Skeletal muscle tissue (tissue), 4 donors: Measurements from ENCODE around the gene KATNB1. TPM values are rescaled to one million over a fixed set of nuclear protein-coding genes. Genes with fewer than 3 reads are reported as not detected.

Experiments used
- H3K27ac ChIP-seq: one replicate; pipeline ENCODE4 v1.7.0; 2013; ENCODE audit warnings: mild to moderate bottlenecking, low read depth, low read length, inconsistent platforms
- H3K27me3 ChIP-seq, 3 donors: one replicate each; pipeline ENCODE4 v1.7.0; 2013; ENCODE audit warnings: low read length in 3 of 3; ENCODE audit not compliant: control insufficient read depth in 3 of 3, insufficient read depth in 3 of 3
- H3K36me3 ChIP-seq, 3 donors: one replicate each; pipeline ENCODE4 v1.7.0; 2013; ENCODE audit warnings: low read length in 3 of 3; ENCODE audit not compliant: control insufficient read depth in 3 of 3, insufficient read depth in 3 of 3
- H3K4me1 ChIP-seq, 3 donors: one replicate each; pipeline ENCODE4 v1.7.0; 2013; ENCODE audit warnings: low read length in 3 of 3, mild to moderate bottlenecking in 3 of 3; ENCODE audit not compliant: control insufficient read depth in 3 of 3, insufficient read depth in 3 of 3
- H3K4me3 ChIP-seq, 3 donors: one replicate each; pipeline ENCODE4 v1.7.0; 2013; ENCODE audit warnings: low read length in 3 of 3
- H3K9ac ChIP-seq, 3 donors: one replicate each; pipeline ENCODE4 v1.7.0; 2013; ENCODE audit warnings: low read length in 3 of 3, mild to moderate bottlenecking in 3 of 3, moderate library complexity in 2 of 3, low read depth in 1 of 3
- H3K9me3 ChIP-seq, 3 donors: one replicate each; pipeline ENCODE4 v1.7.0; 2013; ENCODE audit warnings: low read length in 3 of 3; ENCODE audit not compliant: control insufficient read depth in 3 of 3
- total RNA-seq: library from RNA; depleted of rRNA; stranded (reverse); fragments of >200 nt; gene quantifications from one replicate; pipeline ENCODE4 v1.2.3, GENCODE V29; 2014
- donor health status: Osteomylitis.

The KATNB1 gene
- total RNA-seq = 24.0 TPM

GRCh38 chr16:57735755-57736418 is at the start of gene KATNB1:
KATNB1 (plus strand) TSS chr16:57735770; CDS start chr16:57737244, 1,474 bp downstream.
- H3K9me3 ChIP-seq = no peaks in the 10 kb centered on the region
- H3K27ac ChIP-seq = peak within 1 kb of the TSS; percentile 86
- H3K4me3 ChIP-seq = peak within 1 kb of the TSS; percentile 92 to 99 (median 99)
- H3K36me3 ChIP-seq = peaks cover 0 to 3% (median 0%) of the 10 kb centered on the region in 3 donors
- H3K4me1 ChIP-seq = peaks cover 17 to 22% (median 19%) of the 10 kb centered on the region in 3 donors
- H3K27me3 ChIP-seq = no peaks in the 10 kb centered on the region
- peak within 1 kb of the TSS; percentile 89 to 98 (median 96) for H3K9ac ChIP-seq

- Histone ChIP-seq H3K27me3 (peaks cover 0 to 26% (median 10%) of the 10 kb centered on the region in 3 donors), H3K9ac (no peak overlapping the region), H3K36me3 (no peaks in the 10 kb centered on the region), H3K4me1 (no peaks in the 10 kb centered on the region), H3K4me3 (no peak overlapping the region), H3K27ac (no peak overlapping the region), H3K9me3 (no peaks in the 10 kb centered on the region)
Measured at GRCh38 chr16:57686577-57686976, 49.0 kb upstream of the KATNB1 start.

GRCh38 chr16:57687363-57687929 is 48.1 kb upstream of the KATNB1 start:
- Histone ChIP-seq H3K9me3 (no peaks in the 10 kb centered on the region), H3K36me3 (no peaks in the 10 kb centered on the region), H3K4me3 (no peak overlapping the region), H3K27ac (no peak overlapping the region), H3K27me3 (peaks cover 0 to 31% (median 10%) of the 10 kb centered on the region in 3 donors), H3K9ac (no peak overlapping the region), H3K4me1 (no peaks in the 10 kb centered on the region)

GRCh38 chr16:57688487-57688986 is 47.0 kb upstream of the KATNB1 start:
- Histone ChIP-seq H3K4me3 (no peak overlapping the region), H3K4me1 (no peaks in the 10 kb centered on the region), H3K36me3 (no peaks in the 10 kb centered on the region), H3K27ac (no peak overlapping the region), H3K9ac (no peak overlapping the region), H3K9me3 (no peaks in the 10 kb centered on the region), H3K27me3 (peaks cover 0 to 31% (median 10%) of the 10 kb centered on the region in 3 donors)

- Histone ChIP-seq H3K36me3 (no peaks in the 10 kb centered on the region), H3K4me3 (no peak overlapping the region), H3K9me3 (no peaks in the 10 kb centered on the region), H3K4me1 (no peaks in the 10 kb centered on the region), H3K9ac (no peak overlapping the region), H3K27ac (no peak overlapping the region), H3K27me3 (peaks cover 0 to 31% (median 10%) of the 10 kb centered on the region in 3 donors)
Measured at GRCh38 chr16:57688987-57689761, 46.4 kb upstream of the KATNB1 start.

- H3K36me3 ChIP-seq = no peaks in the 10 kb centered on the region
- H3K4me3 ChIP-seq = no peak overlapping the region
- H3K9ac ChIP-seq = no peak overlapping the region
- no peaks in the 10 kb centered on the region for H3K4me1 ChIP-seq
- H3K9me3 ChIP-seq = no peaks in the 10 kb centered on the region
- H3K27me3 ChIP-seq = peaks cover 0 to 31% (median 10%) of the 10 kb centered on the region in 3 donors
- H3K27ac ChIP-seq = no peak overlapping the region
Measured at GRCh38 chr16:57689762-57690558, 45.6 kb upstream of the KATNB1 start.

- Histone ChIP-seq H3K4me1 (no peaks in the 10 kb centered on the region), H3K36me3 (no peaks in the 10 kb centered on the region), H3K27me3 (peaks cover 0 to 27% (median 10%) of the 10 kb centered on the region in 3 donors), H3K9me3 (no peaks in the 10 kb centered on the region), H3K4me3 (no peak overlapping the region), H3K27ac (no peak overlapping the region), H3K9ac (no peak overlapping the region)
Measured at GRCh38 chr16:57690782-57691471, 44.6 kb upstream of the KATNB1 start.

GRCh38 chr16:57692636-57693035 is 42.9 kb upstream of the KATNB1 start:
- Histone ChIP-seq H3K4me3 (no peak overlapping the region), H3K4me1 (no peaks in the 10 kb centered on the region)

GRCh38 chr16:57693550-57693949 is 42.0 kb upstream of the KATNB1 start:
- H3K4me1 ChIP-seq = no peaks in the 10 kb centered on the region
- no peak overlapping the region for H3K27ac ChIP-seq
- H3K36me3 ChIP-seq = no peaks in the 10 kb centered on the region
- H3K9me3 ChIP-seq = no peaks in the 10 kb centered on the region
- no peak overlapping the region for H3K4me3 ChIP-seq
- no peak overlapping the region for H3K9ac ChIP-seq
- peaks cover 0 to 26% (median 10%) of the 10 kb centered on the region in 3 donors for H3K27me3 ChIP-seq

More at GRCh38 chr16:57692636-57693035, 42.9 kb upstream of the KATNB1 start:
- Histone ChIP-seq H3K27ac (no peak overlapping the region), H3K9ac (no peak overlapping the region), H3K9me3 (no peaks in the 10 kb centered on the region), H3K36me3 (no peaks in the 10 kb centered on the region), H3K27me3 (peaks cover 0 to 30% (median 10%) of the 10 kb centered on the region in 3 donors)
